Sigmoid colon (tissue), 4 donors: ENCODE measurements around the gene DDX1.

Experiments
- CTCF ChIP-seq, 4 experiments: fragments of 450-650 bp in 3 of 4; fragments of 200-600 bp in 1 of 4; IDR thresholded peaks; one replicate each; pipeline ENCODE4 v1.5.1; 2016 to 2019; ENCODE audit warnings: antibody characterized with exemption in 4 of 4, mild to moderate bottlenecking in 3 of 4, moderate library complexity in 2 of 4
- EP300 ChIP-seq, 4 donors: sonication (generic); formaldehyde crosslinking; IDR thresholded peaks; one replicate each; pipeline ENCODE4 v1.6.1; 2017; ENCODE audit warnings: antibody characterized with exemption in 4 of 4

GRCh38 chr2:15650616-15651366 is 59.1 kb downstream of the DDX1 start:
- TF ChIP-seq EP300 (IDR thresholded peaks at IDR 0.05) (no peak), CTCF (IDR thresholded peaks at IDR 0.05) (no peak)
